Activated CD8-positive, alpha-beta memory T cell treated with anti-CD3 and anti-CD28 coated beads, Interleukin-2, amount 10 ng/mL, durations not matched to agents 7 days and 5 days (primary cell): ENCODE results near the gene RPL10. TPM values are rescaled to one million over a fixed set of nuclear protein-coding genes. Genes with fewer than 3 reads are reported as not detected.

Experiments used
- ATAC-seq: fragments of 150-1000 bp; cut with Tn5 transposase; one replicate; pipeline ENCODE4 v1.10.0; 2021; ENCODE audit warnings: moderate library complexity
- CTCF ChIA-PET: fragments of 350-600 bp; sonication (Branson Sonifier 250); formaldehyde crosslinking; loops from one replicate; lab custom pipeline; 2021; ENCODE audit warnings: antibody characterized with exemption; lab: Charles Lee
- DNase-seq: peaks from one replicate; pipeline ENCODE4 v3.0.0-alpha.2; 2020
- H3K27ac Mint-ChIP-seq: one replicate; pipeline ENCODE4 v1.8.0; 2021; ENCODE audit warnings: mild to moderate bottlenecking, mixed read lengths
- H3K27me3 Mint-ChIP-seq: one replicate; pipeline ENCODE4 v1.8.0; 2021; ENCODE audit warnings: mixed read lengths
- H3K36me3 Mint-ChIP-seq: one replicate; pipeline ENCODE4 v1.8.0; 2021; ENCODE audit warnings: mild to moderate bottlenecking, mixed read lengths
- H3K4me1 Mint-ChIP-seq: one replicate; pipeline ENCODE4 v1.8.0; 2021; ENCODE audit warnings: mixed read lengths
- H3K4me3 Mint-ChIP-seq: one replicate; pipeline ENCODE4 v1.8.0; 2021; ENCODE audit warnings: mild to moderate bottlenecking, moderate library complexity, mixed read lengths
- H3K9me3 Mint-ChIP-seq: one replicate; pipeline ENCODE4 v1.8.0; 2022; ENCODE audit warnings: low read depth, mixed read lengths
- total RNA-seq, 2 experiments: library from RNA; stranded (reverse); gene quantifications; one replicate each; pipeline ENCODE4 v1.2.3, GENCODE V29; 2021

RPL10 gene
- total RNA-seq, 2 experiments from 2014 or later, result 2,013 to 2,356 TPM

- CTCF ChIA-PET, result interaction anchor here (1.4 kb wide), 1 partner anchor 16 kb away, joined by 5 read pairs; no protein-coding TSS in a partner anchor
- H3K36me3 Mint-ChIP-seq, result peaks cover 42% of the 10 kb centered on the region
- H3K27ac Mint-ChIP-seq, result peak overlapping the region; percentile 56
- no peak overlapping the region for H3K4me3 Mint-ChIP-seq
- H3K4me1 Mint-ChIP-seq, result peaks cover 38% of the 10 kb centered on the region
- no peaks in the 10 kb centered on the region for H3K27me3 Mint-ChIP-seq
- DNase-seq, result no peak
- no peaks in the 10 kb centered on the region for H3K9me3 Mint-ChIP-seq
- ATAC-seq, result no peak
Observed at GRCh38 chrX:154366666-154367055, 31.5 kb upstream of the RPL10 start.

GRCh38 chrX:154367474-154368308, 30.5 kb upstream of the RPL10 start:
- Mint-ChIP-seq H3K27ac (peak overlapping the region; percentile 83), H3K4me3 (peak overlapping the region; percentile 96), H3K36me3 (peaks cover 38% of the 10 kb centered on the region), H3K4me1 (peaks cover 38% of the 10 kb centered on the region), H3K27me3 (no peaks in the 10 kb centered on the region), H3K9me3 (no peaks in the 10 kb centered on the region)
- DNase-seq, result no peak
- ATAC-seq, result no peak
- CTCF ChIA-PET, result interaction anchor here (0.8 kb wide), 1 partner anchor 161 kb away, joined by 3 read pairs; no protein-coding TSS in a partner anchor

DNA sequence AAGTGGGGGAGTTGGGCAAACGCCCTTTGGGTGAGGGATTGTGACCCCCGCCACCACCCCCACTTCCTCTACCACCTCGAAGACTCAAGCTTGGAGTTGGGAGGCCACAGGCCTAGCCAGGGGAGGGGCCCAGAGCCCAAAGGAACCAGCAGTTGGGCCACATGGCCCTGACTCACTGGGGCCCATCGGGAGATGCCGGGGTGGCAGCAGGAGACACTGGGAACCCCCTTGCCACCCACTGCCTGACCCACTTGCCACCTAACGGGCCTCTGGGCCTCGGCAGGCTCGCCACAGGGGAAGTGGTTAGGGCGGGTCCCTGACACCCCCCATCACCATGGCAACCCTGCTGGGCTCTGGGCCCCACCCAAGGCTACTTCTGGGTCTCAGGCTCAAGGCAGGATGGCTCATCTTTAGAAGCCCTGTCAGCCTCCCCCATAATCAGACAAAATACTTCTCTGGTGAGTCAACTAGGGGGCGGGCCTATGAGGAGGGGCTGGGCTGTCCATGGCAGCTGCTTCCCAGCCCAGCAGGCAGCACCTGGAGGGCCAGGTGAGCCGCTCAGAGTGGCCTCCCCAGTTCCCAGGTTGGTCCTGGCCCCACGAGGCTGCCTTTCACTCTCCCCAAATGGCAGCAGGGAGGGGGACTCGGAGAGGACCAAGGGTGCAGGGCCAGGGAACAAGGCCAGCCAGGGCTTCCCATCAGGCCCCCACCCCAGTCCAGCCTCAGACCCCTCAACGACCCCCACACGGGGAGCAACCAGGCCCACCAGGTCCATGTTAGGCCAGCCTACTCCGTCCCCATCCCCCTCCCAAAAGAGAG, 29.3 kb upstream of the RPL10 start:
- H3K9me3 Mint-ChIP-seq, result no peaks in the 10 kb centered on the region
- H3K4me3 Mint-ChIP-seq, result peak overlapping the region; percentile 96
- H3K27me3 Mint-ChIP-seq, result no peaks in the 10 kb centered on the region
- peak; percentile 95 for DNase-seq
- H3K27ac Mint-ChIP-seq, result peak overlapping the region; percentile 83
- H3K4me1 Mint-ChIP-seq, result peaks cover 36% of the 10 kb centered on the region
- peak; percentile 48 for ATAC-seq
- H3K36me3 Mint-ChIP-seq, result peaks cover 33% of the 10 kb centered on the region
- CTCF ChIA-PET, result interaction anchor here (0.8 kb wide), 1 partner anchor 160 kb away, joined by 3 read pairs; no protein-coding TSS in a partner anchor

DNA sequence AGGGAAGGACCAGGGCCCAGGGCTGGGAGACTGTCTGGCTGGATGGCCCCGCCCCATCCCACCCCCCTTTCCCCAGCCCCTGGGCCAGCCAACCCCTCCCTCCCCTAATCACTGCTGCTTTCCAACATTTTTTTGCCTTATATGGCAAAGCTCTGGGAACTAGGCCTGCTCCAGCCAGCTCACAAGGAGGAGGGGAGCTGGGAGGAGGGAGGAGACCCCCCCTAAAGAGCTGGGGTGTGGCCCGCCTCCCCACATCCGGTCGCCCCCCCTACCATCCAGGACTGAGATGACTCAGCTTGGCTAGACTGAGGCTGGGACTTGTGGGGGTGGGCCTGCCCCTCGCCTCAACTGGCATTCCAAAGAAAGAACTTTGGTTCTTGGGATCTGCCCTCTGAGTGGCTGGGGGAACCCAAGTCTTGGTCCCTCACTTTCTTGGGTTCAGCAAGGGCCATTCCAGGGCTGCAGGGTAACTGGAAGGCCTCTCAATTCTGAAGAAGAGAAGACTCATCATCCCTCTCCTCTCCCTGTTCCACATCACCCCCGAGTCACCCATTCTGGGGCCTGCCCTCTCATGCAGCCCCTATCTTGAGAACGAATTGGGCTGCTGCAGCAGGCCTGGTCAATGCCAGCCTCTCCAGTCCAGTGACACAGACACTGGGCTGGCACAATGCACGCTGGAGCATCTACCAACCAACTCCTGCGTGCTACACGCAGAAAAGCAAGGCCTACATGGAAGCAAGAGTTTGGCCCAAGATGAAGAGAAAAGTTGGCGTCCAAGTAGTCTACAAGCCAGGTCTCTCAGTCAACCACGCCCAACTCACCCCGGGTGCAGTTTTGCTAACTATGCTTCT, 28.5 kb upstream of the RPL10 start:
- CTCF ChIA-PET, result interaction anchor here (1.7 kb wide), 1 partner anchor 9 kb away, joined by 5 read pairs; the partner anchor contains the start of gene EMD
- H3K36me3 Mint-ChIP-seq, result peaks cover 30% of the 10 kb centered on the region
- no peaks in the 10 kb centered on the region for H3K27me3 Mint-ChIP-seq
- H3K27ac Mint-ChIP-seq, result peak overlapping the region; percentile 89
- H3K4me3 Mint-ChIP-seq, result peak overlapping the region; percentile 96
- no peaks in the 10 kb centered on the region for H3K9me3 Mint-ChIP-seq
- peak; percentile 3 for ATAC-seq
- peaks cover 32% of the 10 kb centered on the region for H3K4me1 Mint-ChIP-seq
- DNase-seq, result peak; percentile 89

- CTCF ChIA-PET, result interaction anchor here (0.8 to 1.7 kb wide), 2 partner anchors 9 to 42 kb away, joined by 3 to 5 read pairs; partner anchors contain the start of gene EMD
- H3K27ac Mint-ChIP-seq, result peak overlapping the region; percentile 89
- peak overlapping the region; percentile 96 for H3K4me3 Mint-ChIP-seq
- no peaks in the 10 kb centered on the region for H3K27me3 Mint-ChIP-seq
- no peaks in the 10 kb centered on the region for H3K9me3 Mint-ChIP-seq
- peaks cover 34% of the 10 kb centered on the region for H3K4me1 Mint-ChIP-seq
- no peak for ATAC-seq
- DNase-seq, result no peak
- H3K36me3 Mint-ChIP-seq, result peaks cover 27% of the 10 kb centered on the region
Observed at GRCh38 chrX:154370300-154371016, 27.7 kb upstream of the RPL10 start.

DNA sequence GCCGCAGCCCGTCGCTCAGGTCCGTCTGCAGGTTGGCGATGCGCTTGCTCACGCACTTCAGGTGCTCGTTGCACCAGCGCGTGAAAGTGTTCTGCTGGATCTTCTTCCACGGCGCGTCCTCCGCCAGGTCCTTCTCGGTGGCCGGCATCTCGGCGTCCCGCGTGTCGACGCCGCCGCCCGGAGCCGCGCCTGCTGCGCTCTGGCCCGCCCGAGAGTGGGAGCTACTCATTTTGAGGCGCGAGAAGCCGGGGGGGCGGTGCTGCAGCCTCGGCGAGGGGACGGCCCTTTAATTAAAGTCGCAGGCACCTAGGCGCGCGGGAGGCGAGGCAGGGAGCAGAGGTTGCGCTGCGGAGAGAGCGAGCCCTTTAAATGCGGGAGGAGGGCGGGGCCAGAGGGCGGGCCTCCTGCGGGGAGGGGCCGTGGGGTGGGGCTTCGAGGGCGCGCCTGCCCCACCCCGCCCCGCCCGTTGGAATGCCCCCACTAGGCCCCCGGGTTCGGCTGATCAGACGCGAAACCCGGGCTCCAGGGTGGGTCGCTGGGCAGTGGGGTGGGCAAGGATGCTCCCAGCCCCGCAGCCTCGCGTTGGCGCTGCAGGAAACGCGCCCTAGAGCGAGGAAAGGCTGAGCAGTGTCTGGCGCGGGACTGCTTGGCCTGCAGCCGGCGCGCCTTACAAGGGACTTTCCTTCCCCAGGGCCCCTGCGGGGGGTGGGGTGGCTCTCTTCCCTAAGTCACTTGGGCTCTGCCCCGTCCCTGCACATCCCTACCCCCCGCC, 27.0 kb upstream of the RPL10 start:
- peak overlapping the region; percentile 81 for H3K4me3 Mint-ChIP-seq
- no peaks in the 10 kb centered on the region for H3K9me3 Mint-ChIP-seq
- peak overlapping the region; percentile 80 for H3K27ac Mint-ChIP-seq
- peak; percentile 54 for ATAC-seq
- DNase-seq, result peak; percentile 96
- peaks cover 25% of the 10 kb centered on the region for H3K36me3 Mint-ChIP-seq
- CTCF ChIA-PET, result interaction anchor here (0.5 to 1.7 kb wide), 3 partner anchors 8 to 41 kb away, joined by 3 to 5 read pairs (median 3); partner anchors contain the start of gene EMD
- peaks cover 29% of the 10 kb centered on the region for H3K4me1 Mint-ChIP-seq
- H3K27me3 Mint-ChIP-seq, result no peaks in the 10 kb centered on the region

- no peak for DNase-seq
- no peaks in the 10 kb centered on the region for H3K27me3 Mint-ChIP-seq
- CTCF ChIA-PET, result no interaction called here
- peaks cover 21% of the 10 kb centered on the region for H3K36me3 Mint-ChIP-seq
- H3K9me3 Mint-ChIP-seq, result no peaks in the 10 kb centered on the region
- H3K4me1 Mint-ChIP-seq, result peaks cover 31% of the 10 kb centered on the region
- peak overlapping the region; percentile 92 for H3K27ac Mint-ChIP-seq
- no peak for ATAC-seq
- H3K4me3 Mint-ChIP-seq, result peak overlapping the region; percentile 81
Observed at GRCh38 chrX:154371789-154372300, 26.3 kb upstream of the RPL10 start.

DNA sequence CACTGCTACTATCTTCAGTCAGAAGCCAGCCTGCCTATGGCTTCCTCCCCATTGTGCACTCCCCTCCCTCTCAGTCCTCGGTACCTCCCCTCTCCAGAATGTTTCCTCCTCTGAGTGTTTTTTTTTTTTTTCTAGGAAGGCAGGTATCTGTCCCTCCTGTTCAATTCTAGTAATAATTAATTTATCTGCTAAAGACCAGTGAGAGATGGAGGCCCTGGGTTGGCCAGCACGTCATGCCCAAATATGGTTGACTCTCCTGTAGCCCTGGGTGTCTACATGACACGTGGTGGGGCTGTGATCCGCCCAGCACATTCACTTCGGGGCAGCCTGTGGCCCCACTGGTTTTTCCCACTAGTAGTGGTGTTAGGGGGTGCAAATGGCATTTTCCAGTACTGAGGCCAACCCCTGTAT, 25.6 kb upstream of the RPL10 start:
- DNase-seq, result peak; percentile 81
- Mint-ChIP-seq H3K9me3 (no peaks in the 10 kb centered on the region), H3K36me3 (peaks cover 17% of the 10 kb centered on the region), H3K27me3 (no peaks in the 10 kb centered on the region), H3K4me3 (peak overlapping the region; percentile 81), H3K27ac (peak overlapping the region; percentile 92), H3K4me1 (peaks cover 31% of the 10 kb centered on the region)
- ATAC-seq, result peak; percentile 34
- CTCF ChIA-PET, result interaction anchor here (0.8 to 2.1 kb wide), 10 partner anchors 23 to 359 kb away, joined by 3 to 8 read pairs (median 4); partner anchors contain the start of genes SLC10A3 and UBL4A

- CTCF ChIA-PET, result interaction anchor here (0.6 to 2.1 kb wide), 17 partner anchors 10 to 360 kb away, joined by 3 to 8 read pairs (median 3); partner anchors contain the start of genes RPL10, SLC10A3 and UBL4A
- Mint-ChIP-seq H3K4me1 (peaks cover 25% of the 10 kb centered on the region), H3K9me3 (no peaks in the 10 kb centered on the region), H3K4me3 (peak overlapping the region; percentile 81), H3K27me3 (no peaks in the 10 kb centered on the region), H3K27ac (peak overlapping the region; percentile 77), H3K36me3 (peaks cover 10% of the 10 kb centered on the region)
- no peak for ATAC-seq
- no peak for DNase-seq
Observed at GRCh38 chrX:154373340-154374306, 24.6 kb upstream of the RPL10 start.
